ENCODE measurements around the gene PRMT7. TPM values are rescaled to one million over a fixed set of nuclear protein-coding genes. Genes with fewer than 3 reads are reported as not detected.

PRMT7 gene
- total and polyA plus RNA-seq, 8 donors, result 29.0 to 66.3 (median 52.6) TPM

DNA sequence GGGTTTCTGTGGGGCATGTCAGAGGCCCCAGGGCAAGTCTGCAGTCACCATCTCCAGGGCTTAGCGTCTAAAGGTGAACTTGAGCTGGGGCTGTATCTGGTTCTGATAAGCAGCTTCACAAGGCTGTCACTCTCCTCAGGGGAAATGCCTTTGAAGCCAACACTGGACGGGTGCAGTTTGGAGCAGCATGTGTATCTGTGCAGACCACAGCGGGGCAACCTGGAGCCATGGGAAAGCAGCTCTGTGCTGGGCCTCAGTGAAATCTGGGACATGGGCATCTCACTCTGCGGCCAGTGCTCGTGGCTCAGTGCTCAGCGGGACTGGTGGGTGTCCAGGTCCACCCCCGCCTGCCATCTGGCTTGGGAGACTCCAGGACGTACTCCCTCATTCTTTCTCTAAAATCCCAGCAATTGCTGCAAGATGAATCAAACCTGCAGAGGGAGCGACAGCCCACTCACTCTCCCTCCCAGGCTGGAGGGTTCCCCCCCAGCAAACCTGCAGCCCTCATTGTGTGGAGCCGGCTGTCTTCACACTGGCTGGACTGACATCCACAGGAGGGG, 63.5 kb downstream of the PRMT7 start:
- Histone ChIP-seq H3K27me3 (no peaks in the 10 kb centered on the region), H3K4me3 (no peak overlapping the region), H3K36me3 (no peaks in the 10 kb centered on the region), H3K9me3 (no peaks in the 10 kb centered on the region), H3K4me1 (peaks cover 0 to 16% of the 10 kb centered on the region in 2 donors), H3K27ac (no peak overlapping the region)
- ATAC-seq, result no peak
- intact Hi-C loops (cut with DNase I), result no loop called here
- DNase-seq, result peak in 1 of 4 donors; percentile 51
- TF ChIP-seq, protein P1, sequence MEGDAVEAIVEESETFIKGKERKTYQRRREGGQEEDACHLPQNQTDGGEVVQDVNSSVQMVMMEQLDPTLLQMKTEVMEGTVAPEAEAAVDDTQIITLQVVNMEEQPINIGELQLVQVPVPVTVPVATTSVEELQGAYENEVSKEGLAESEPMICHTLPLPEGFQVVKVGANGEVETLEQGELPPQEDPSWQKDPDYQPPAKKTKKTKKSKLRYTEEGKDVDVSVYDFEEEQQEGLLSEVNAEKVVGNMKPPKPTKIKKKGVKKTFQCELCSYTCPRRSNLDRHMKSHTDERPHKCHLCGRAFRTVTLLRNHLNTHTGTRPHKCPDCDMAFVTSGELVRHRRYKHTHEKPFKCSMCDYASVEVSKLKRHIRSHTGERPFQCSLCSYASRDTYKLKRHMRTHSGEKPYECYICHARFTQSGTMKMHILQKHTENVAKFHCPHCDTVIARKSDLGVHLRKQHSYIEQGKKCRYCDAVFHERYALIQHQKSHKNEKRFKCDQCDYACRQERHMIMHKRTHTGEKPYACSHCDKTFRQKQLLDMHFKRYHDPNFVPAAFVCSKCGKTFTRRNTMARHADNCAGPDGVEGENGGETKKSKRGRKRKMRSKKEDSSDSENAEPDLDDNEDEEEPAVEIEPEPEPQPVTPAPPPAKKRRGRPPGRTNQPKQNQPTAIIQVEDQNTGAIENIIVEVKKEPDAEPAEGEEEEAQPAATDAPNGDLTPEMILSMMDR (IDR thresholded peaks at IDR 0.05), result no peak

DNA sequence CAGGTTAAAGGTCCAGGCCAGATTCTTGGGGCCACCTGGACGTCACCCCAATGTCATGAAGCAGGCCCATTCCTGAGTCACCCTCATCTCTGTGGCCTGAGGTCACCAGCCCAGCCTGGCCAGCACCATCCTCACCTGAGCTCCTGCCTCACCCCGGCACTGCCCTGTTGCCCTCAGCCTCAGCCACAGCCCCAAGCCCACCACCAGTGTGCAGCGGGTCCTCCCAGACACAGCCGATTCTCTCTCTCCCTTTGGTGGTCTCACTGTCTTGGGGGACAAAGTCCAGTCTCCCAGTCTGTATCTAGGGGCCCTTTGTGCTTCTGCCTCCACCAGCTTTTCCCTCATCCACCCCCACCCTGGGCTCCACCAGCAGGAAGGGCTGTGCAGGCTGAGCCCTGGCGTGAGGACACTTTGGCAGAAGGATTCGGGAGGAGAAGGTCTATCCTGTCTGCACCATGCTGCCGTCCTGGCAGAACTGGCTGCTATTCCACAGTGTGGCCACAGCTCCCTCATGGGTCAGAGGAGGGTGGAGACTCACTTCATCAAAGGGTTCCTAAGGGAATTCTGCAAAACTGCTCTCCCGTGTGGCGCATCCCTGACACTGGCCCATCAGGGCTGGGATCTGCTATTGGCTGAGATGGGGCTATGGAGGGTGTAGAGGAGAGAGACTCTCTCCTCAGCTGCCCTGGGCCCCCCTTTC, 64.3 kb downstream of the PRMT7 start:
- intact Hi-C loops (cut with DNase I), result no loop called here
- no peak overlapping the region for H3K27ac ChIP-seq
- H3K27me3 ChIP-seq, result no peaks in the 10 kb centered on the region
- peak in 1 of 4 donors; percentile 34 for DNase-seq
- H3K4me3 ChIP-seq, result no peak overlapping the region
- TF ChIP-seq, protein P1 (IDR thresholded peaks at IDR 0.05), result no peak
- ATAC-seq, result no peak
- no peaks in the 10 kb centered on the region for H3K36me3 ChIP-seq
- H3K4me1 ChIP-seq, result peaks cover 0 to 8% of the 10 kb centered on the region in 2 donors
- H3K9me3 ChIP-seq, result no peaks in the 10 kb centered on the region

- DNase-seq (peak in 1 of 4 donors; percentile 67), ATAC-seq (no peak)
- TF ChIP-seq, protein P1 (IDR thresholded peaks at IDR 0.05), result no peak
- H3K9me3 ChIP-seq, result no peaks in the 10 kb centered on the region
- no peak overlapping the region for H3K4me3 ChIP-seq
- H3K36me3 ChIP-seq, result no peaks in the 10 kb centered on the region
- no peaks in the 10 kb centered on the region for H3K27me3 ChIP-seq
- no peak overlapping the region for H3K27ac ChIP-seq
- intact Hi-C loops (cut with DNase I), result no loop called here
- no peaks in the 10 kb centered on the region for H3K4me1 ChIP-seq
These were observed 65.2 kb downstream of the PRMT7 start for GRCh38 chr16:68375801-68376536.

DNA sequence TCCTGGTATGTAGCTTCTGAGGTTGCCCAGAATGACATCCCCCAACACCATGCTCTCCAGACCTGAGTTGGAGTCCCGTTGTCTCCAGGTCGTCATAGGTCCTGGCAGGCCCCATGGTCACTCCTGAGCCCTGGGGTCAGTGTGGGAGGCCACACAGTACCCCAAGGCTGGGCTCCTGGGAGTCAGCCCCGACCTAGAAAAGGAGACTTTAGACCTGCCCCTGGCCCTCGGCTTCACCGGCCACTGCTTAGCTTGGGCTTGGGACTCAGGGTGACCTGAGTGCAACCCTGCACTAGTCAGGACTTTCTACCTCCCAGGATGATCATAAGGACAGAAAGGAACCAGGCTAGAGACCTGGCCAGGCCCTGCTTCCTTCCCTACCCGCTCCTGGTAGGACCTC, 65.8 kb downstream of the PRMT7 start:
- DNase-seq (peak in 1 of 4 donors; percentile 65), ATAC-seq (no peak)
- TF ChIP-seq, protein P1 (IDR thresholded peaks at IDR 0.05), result no peak
- intact Hi-C loops (cut with DNase I), result no loop called here
- H3K4me1 ChIP-seq, result no peaks in the 10 kb centered on the region
- H3K27ac ChIP-seq, result no peak overlapping the region
- H3K9me3 ChIP-seq, result no peaks in the 10 kb centered on the region
- no peak overlapping the region for H3K4me3 ChIP-seq
- H3K36me3 ChIP-seq, result no peaks in the 10 kb centered on the region
- H3K27me3 ChIP-seq, result no peaks in the 10 kb centered on the region

DNA sequence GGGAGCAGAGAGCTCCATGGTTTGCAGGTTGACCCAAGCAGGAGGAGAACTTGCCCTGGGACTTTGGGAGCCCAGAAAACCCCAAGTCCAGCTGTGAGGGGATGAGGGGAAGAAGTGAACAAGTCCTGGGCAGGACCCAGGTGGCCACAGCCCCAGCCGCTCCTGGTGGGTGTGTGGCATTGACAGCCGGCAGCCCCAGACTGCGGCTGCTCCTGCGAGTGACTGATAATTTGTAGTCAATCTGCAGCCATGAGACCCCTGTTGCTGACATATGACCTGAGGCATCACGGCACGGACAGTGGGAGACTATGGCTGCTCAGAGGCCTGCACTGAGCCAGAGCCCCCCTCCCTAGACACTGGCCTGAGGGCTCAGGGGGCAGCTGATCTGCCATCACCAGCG, 66.4 kb downstream of the PRMT7 start:
- Histone ChIP-seq H3K4me3 (no peak overlapping the region), H3K27me3 (no peaks in the 10 kb centered on the region), H3K27ac (no peak overlapping the region), H3K9me3 (no peaks in the 10 kb centered on the region), H3K4me1 (no peaks in the 10 kb centered on the region), H3K36me3 (no peaks in the 10 kb centered on the region)
- ATAC-seq (no peak), DNase-seq (peak in 1 of 4 donors; percentile 50)
- intact Hi-C loops (cut with DNase I), result no loop called here
- TF ChIP-seq, protein P1 (IDR thresholded peaks at IDR 0.05), result no peak
